NCI-H2196 (cell line): ENCODE results near the gene CYYR1.

ENCODE experiments used
- DNase-seq: peaks from one replicate; lab custom pipeline; 2025; ENCODE audit not compliant: unreplicated experiment; lab: John Stamatoyannopoulos, UW

CYYR1 gene

DNA sequence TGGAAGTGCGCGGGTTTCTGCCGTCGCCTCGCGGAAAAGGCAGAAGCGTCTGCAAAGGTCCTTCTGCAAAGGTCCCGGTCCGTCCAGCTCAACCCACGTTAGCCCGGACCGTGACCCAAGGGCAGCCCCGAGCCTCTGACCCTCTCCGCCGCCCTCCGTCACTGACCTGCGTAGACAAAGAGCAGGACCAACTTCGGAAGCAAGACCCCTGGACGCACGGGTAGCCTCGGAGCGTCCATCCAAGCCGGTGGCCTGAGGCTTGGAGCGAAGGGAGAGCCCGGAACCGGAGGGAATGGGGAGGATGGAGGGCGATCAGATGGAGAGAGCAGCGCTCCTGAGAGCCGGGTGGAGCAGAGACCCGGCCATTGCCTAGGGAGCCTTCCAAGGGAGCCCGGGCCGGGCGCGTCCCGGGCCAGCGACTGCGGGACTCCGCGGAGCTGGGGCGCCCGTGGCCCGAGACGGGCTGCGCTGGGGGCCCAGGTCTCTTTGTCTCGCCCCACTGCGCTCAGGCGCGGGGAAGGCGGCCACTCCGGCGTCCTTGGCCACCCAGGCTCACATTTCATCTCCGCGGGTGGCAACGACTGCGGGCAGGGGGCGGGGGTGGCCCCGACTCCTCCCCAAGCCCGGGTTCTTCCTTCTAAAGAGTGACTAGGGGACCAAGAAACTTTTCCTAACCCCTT, at the start of gene CYYR1:
CYYR1 (minus strand) TSS at position 585 of the 680 bp plus-strand sequence; CDS start at position 239, 346 bp downstream.
- no peak for DNase-seq

DNA sequence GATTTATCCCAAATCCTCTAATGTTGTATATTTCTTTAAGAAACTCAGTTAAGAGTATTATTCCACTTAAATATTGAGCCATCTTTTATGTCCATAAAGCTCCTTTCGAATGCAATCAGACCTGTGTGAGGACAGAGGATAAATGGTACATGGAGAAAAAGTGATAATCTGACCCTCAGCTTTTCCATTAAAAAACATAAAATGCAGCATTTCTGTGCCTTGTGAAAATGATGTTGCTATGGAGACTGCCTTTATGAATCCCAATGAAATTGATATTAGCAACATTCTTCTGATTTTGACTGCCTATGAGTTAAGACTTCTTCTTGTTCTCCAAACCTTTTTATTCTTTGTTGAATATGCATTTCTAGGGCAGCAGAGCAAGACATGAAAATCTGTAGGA, 44.1 kb upstream of the CYYR1 start:
- DNase-seq: no peak

DNA sequence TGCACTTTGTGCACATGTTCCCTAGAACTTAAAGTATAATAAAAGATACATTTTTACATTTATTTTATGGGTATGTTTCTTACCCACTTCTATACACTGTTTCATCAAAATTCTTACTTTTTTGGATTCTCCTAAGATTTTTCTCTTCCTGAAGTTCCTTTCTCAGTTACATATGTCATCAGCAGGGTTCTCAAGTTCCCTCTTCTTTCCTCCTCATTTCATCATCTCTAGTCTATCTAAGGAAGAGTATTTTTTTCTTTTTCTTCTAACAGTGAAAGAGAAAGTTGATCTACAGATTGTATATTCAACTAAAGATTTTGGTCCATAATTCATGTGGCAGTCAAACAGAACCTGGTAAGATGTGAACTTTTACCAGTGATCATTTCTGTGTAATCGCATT, 41.2 kb upstream of the CYYR1 start:
- no peak for DNase-seq

DNA sequence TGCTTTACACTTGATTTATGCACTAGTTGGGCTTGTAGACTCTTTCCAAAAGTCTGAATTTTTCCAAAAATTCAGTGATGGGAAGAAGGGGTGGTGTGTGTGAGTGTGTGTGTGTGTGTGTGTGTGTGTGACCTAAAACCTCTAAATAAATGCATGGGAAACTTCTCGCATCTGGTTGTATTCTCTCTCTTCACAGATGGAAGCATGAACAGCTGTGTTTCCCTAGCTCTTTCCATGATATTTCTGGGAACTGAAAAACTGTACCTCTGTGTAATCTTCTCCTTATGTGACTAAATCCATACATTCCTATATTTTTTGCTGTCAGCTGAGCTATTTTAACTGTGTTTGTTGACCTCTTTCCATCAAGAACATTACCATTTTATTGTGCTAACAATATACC, 26.2 kb upstream of the CYYR1 start:
- DNase-seq: no peak

DNA sequence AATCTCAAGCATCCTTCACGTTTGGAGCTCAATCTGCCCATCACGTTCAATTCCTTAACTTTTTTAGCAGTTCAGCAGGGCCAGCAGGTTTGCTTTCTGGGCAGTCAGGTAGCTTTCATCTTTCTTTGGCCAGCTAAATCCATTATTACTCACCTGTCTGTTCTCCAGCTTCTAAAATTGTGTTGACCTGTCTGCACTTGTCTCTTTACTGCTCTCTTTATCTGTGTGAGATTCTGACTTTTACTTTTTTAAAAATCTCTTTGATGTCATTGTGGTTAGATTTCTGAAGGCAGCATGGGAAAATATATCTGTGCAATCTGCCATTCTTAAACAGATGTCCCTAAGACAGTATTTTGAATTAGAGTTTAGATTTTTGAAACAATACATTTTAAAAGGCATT, 24.9 kb upstream of the CYYR1 start:
- DNase-seq: no peak

DNA sequence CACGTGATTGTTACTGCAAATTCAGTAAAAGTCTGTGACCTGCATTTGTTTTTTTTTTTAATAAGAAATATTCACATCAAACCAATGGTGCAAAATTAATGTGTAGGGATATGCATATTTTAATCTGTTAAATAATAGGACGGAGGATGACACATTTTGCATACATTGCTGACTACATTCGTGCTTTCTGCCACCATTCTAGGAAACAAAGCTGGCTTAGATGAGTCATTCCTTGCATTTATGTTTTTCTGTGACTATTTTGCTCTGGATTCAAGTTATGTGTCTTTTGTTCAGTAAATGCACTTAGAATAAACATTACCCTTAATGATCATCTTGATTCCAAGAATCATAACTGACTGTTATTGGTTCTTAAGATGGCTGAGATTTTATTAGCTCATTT, 23.9 kb upstream of the CYYR1 start:
- DNase-seq: no peak

DNA sequence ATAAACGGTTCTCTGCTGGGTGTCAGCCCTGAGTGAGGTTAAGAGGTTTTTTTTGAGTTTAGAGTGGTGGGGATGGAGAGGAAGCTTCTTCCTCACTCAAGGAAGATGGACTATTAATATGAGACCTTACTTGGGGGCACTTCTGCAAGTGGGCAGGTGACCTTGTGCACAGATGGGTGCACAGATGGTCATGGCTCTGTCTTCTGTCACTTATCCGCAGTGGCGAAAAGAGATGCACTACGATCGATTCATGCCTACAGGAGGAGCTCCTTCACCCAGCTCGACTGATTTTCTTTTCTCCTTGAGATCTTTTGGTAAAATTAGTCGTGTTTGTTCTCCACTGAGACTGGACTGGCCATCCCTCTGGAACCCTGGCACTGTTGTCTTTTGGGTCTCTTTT, 22.9 kb upstream of the CYYR1 start:
- DNase-seq: no peak

DNA sequence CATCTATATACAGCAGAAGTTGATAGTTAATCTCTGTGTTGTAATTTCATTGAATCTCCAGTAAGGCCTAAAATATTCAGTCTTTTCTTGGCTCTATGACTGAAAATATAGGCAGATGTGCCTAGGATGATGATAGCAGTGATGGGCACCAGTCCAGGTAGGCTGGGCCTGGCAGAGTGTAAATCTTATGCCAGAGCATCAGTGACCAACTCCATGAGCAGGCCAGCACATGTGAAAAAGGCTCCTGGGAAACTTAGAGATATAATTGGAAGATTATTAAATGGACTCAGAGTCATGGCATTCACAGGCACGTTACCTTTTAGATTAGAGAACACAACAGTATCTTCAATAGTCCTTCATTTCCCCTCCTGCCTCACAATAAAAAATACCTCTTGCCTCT, 20.7 kb upstream of the CYYR1 start:
- no peak for DNase-seq

DNA sequence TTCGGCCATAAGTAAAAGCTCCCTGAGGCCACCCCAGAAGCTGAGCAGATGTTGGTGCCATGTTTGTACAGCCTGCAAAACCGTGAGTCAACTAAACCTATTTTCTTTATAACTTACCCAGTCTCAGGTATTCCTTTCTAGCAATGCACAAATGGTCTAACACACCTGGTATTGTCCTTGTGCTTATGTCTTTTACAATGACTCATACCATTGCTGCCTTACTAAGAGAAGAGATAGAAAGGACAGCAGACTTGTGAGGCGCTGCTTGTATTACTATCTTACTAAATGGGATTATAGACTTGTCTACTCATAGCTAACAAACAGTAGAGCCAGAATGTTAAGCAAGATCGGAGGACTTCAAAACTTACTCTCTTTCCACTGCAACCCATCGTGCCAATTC, 18.5 kb upstream of the CYYR1 start:
- no peak for DNase-seq

DNA sequence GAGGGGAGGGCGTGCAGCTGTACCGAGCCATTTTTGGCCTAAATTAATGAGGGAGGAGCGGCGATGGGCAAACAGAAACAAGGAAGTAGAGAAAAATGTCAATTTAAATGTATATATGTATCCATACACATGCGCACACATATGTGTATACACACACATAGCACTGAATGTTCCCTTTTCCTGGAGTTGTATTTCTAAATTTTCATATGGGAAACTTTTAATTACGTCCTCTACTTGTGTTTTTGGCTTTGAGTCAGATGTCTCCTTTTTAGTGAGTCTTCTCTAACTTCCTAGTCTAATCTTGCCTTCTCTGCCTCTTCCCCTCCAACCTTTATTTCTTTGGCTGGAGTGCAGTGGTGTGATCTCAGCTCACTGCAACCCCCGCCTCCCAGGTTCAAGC, 15.4 kb upstream of the CYYR1 start:
- DNase-seq: no peak

DNA sequence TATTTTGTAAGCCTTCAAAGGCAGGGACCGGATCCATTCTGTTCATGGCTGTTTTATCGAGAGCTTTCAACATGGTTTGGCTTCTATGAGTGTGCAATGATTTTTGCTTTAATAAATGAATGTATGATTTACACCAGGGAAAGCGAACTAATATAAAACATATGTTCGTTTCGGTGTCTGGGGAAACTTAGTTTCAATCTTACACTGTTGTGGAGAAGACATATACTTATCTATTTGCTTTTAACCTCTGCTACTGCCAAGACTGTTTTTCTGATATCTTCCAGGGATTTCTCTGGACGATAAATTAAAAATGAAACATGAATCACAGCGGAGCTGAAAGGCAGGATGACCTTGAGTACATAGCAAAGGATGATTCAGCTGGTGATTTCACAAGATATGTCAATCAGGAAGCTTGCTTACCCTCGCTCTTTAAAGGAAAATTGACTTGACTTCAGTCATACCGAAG, 14.7 kb upstream of the CYYR1 start:
- no peak for DNase-seq

DNA sequence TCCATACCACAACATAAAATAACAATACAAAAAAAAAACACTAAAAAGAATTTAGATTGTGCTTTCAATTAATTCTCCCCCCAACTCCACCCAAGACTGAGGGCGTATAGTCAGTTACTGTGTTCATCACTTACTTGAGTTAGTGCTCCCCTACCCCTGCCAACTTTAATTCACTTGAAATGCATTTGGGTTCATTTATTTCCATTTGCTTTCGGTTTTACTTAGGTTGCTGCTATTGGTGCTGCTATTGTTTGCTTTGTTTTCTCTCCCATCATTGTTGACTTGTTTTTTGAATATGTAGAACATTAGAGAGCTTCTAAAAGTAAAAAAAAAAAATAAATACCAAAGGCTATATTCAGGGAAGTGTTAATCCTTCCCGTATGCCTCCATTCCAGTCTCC, 10.7 kb upstream of the CYYR1 start:
- DNase-seq: no peak

DNA sequence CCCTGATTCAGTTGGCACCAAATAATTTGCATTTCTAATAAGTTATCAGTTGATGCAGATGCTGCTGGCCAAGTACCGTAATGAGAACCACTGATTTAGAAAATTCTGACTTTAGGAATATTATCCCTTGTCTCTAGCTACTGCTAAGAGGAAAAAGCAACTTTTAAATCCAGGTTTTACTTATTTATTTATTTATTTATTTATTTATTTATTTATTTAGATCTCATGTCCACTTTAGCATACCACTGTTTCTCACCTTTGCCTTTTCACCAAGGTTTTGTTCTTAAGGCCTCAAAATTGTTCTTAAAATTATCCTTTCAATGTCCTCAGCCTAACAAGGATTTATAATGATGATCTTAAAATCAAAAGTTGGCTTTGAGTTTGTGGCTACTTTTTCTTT, 8.7 kb upstream of the CYYR1 start:
- no peak for DNase-seq

DNA sequence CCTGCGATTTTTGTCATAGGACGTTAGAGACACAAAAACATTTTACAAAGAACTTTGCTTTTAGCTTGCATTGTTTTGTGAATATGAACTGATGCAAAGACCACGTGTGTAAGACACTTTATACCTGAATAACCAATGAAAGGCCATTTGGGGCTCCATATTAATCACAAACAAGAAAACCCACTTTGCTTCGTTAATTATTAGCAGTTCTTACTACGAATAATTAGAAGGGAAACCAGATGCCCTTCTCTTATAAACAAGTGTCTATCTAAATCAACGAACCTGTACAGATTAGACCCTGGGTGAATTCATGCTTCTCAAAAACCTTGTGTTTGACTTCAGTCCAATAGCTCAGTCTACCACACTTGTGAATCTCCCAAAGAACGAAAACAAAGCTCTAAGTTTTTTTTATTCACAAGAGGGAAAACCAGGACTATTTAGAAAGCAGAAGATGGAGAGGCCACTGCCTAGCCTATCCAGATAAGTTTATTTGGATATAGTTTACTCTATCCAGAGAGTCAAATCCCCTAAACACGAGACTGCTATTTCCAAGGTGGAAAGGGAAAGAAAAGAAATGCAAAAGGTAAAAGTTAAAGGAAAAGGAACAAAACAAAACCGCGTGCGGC, 897 bp downstream of the CYYR1 start:
- no peak for DNase-seq

DNA sequence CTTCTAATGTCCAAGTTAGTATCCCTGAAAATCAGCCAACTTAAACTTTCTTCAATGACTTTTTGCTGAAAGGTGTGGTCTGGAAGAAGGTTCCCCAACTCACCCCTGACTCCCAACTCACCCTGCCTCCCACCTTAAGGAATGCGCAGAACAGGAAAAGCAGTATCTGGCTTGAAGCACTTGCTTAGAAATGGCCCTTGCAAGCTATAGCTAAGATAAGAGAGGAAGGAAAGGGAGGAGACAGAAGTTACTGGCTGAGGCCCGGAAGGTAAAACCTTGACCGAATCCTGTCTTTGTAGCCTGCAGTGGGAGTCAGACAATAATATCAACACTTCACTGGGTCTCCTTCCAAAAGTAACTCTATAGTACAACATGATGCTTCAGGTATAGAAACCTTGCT, 2.9 kb downstream of the CYYR1 start:
- DNase-seq: no peak

DNA sequence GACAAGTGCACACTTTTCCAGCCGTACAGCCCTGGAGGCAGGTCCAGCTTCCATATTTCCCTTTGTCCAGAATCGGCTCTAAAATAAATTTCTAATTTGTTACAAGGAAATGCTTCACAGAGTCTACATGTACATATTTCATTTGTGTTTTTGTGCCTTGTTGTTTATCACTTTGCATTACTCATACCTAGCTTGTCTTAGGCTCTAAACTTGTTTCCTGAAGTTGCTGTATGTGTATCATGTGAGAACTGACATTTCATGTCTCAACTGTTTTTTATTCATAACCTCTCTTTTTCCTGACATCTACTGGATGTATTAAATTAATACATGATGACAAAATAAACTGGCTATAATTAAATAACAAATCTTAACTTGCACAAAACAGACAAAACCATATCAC, 7.5 kb downstream of the CYYR1 start:
- no peak for DNase-seq

DNA sequence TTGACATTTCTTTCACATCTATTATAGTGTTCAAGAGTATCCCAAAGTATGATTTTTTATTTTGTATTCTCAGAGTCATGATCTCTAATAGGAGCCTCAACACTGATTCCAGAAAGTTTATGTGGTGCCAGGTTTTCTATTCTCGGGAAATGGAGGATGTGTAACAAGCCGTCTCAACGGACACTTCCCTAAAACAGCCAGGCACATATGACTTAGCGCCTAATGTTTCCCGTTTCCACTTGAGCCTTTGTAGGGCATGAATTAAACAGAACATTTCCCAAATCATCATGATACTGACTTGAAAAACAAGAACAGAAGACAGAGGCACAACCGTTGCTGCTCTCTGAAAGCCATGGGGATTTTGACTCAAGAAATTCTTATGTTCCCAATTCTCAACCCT, 8.0 kb downstream of the CYYR1 start:
- no peak for DNase-seq

DNA sequence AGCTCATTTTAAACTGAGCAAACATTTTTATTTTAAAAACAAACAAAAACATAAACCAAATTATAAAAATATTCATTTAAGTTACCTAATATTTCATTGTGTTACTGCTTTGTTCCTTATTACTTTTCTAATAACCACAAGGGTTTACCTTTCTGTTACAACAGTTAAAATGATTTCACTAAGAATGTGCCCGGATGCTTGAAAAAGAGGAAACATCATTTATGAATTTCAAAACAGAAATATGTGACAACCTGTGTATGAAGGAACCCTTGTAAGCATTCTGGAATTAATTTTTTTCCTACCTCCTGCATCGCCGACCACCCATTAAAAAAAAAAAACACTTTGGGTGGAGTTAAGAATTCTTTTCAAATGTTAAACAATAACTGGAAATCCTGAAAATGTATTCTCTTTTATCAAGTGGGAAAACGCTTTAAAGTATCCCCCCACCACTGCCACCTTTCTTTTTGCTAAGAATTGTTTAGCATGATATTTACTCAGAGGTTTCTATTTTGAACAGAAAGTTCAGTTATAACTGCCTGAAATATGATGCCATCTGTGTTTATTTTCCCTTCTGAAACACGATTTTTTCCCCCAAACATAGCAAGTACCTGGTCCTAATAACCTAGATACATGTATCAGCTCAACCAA, 9.1 kb downstream of the CYYR1 start:
- DNase-seq: no peak

DNA sequence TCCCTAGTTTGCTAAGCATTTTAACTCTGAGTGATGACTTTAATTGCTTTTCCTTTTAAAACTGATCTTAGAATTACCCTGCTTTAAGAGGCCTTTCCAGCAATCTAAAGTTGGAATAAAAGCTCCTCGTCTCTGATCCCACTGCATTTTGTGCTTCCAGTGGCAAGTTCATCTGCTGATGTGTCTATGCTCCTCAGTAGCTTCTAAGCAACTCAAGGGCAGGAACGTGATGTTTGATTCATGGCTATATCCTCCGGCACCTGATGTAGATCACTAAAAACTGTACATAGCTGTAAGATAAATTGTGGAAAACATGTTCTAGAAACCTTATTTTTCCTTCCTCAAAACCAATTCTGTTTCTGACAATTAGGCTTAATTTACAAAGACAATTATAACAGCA, 12.5 kb downstream of the CYYR1 start:
- DNase-seq: no peak

DNA sequence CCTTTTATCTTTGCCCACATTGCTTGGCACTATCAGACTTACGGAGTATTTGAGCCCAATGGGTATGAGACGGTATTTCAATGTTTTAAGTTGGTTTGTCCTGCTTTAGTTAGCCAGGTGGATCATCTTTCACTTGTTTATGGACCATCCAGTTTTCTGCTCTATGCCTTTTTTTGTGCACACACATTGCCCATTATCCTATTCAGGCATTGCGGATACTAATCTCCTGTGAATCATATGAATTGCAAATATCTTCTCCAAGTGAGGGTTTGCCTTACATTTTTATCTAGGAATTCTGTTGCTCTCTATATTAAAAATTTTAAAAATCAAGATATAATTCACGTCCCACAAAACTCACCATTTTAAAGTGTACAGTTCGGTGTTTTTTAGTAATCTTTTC, 14.0 kb downstream of the CYYR1 start:
- no peak for DNase-seq

DNA sequence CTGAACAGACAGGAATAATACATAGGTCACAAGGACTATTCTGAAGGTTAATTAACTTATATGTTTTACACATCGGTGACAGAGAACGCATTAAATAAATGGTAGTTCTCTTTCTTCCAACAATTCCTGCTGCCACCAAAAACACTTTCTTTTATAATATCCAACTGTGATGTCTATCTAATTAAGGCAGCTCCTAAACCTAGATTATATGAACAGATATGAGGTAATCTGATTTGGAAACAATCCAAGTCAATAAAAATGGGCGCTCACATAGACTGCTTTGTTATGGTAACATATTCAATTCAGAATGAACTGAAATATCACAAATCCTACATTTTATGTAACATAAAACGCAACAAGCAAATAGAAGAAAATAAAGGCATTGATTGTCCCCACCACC, 16.0 kb downstream of the CYYR1 start:
- DNase-seq: no peak

DNA sequence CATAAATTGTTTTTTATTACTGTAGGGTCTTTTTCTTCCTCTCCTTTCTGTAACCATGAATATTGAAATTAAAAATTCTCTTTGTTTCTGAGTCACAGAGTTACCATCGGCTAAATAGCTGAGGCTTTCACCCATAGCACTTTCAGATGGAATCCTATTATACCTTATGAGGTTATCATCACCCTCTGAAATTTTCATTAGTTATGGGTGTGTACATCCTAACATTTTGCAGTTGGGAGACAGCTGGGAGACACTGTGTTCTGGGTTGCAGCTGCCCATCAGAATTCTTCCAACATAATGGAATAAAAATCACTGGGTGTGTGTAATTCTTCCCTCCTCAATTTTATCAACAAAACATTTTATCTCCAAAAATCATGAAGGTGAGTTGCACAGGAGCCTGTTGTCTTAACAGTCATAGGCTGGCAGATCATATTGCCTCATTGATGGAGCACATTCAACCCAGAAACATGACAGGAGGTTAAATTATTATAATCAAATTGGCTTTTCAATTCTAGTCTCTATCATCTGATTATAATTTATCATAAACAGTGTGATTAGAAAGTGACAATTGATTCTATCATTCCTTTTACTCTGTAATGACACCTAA, 17.4 kb downstream of the CYYR1 start:
- DNase-seq: no peak
